Aorta (tissue), 5 donors: ENCODE measurements around the gene ADAMTS19. TPM values are rescaled to one million over a fixed set of nuclear protein-coding genes. Genes with fewer than 3 reads are reported as not detected.
A peak's percentile ranks its signal among the peaks of the same experiment; 100 is the strongest.

Experiments
- ATAC-seq: fragments of 200-7000 bp; cut with Tn5 transposase; one replicate; pipeline ENCODE4 v1.9.1; 2022; ENCODE audit warnings: moderate library complexity; ENCODE audit not compliant: low FRiP score
- DNase-seq, 2 donors: peaks; one replicate each; pipeline ENCODE4 v3.0.0-alpha.2; 2020
- H3K27ac ChIP-seq, 2 donors: one replicate each; pipeline ENCODE4 v1.5.1; 2013; ENCODE audit warnings: low read length in 2 of 2, mild to moderate bottlenecking in 2 of 2, moderate library complexity in 2 of 2, control low read depth in 1 of 2, inconsistent platforms in 1 of 2, low read depth in 1 of 2
- H3K27me3 ChIP-seq, 2 donors: one replicate each; pipeline ENCODE4 v1.6.1; 2013; ENCODE audit warnings: control low read depth in 1 of 2, low read length in 1 of 2, mild to moderate bottlenecking in 1 of 2, moderate library complexity in 1 of 2; ENCODE audit not compliant: insufficient read depth in 2 of 2, control insufficient read depth in 1 of 2
- H3K36me3 ChIP-seq, 2 donors: one replicate each; pipeline ENCODE4 v1.6.1; 2013; ENCODE audit warnings: control low read depth in 1 of 2, low read length in 1 of 2, mild to moderate bottlenecking in 1 of 2; ENCODE audit not compliant: insufficient read depth in 2 of 2, control insufficient read depth in 1 of 2
- H3K4me1 ChIP-seq, 2 donors: one replicate each; pipeline ENCODE4 v1.6.1; 2013; ENCODE audit warnings: low read length in 2 of 2, control low read depth in 1 of 2, mild to moderate bottlenecking in 1 of 2, moderate library complexity in 1 of 2; ENCODE audit not compliant: insufficient read depth in 2 of 2, control insufficient read depth in 1 of 2
- H3K4me3 ChIP-seq, 2 donors: one replicate each; pipeline ENCODE4 v1.5.1; 2013; ENCODE audit warnings: low read length in 2 of 2, control low read depth in 1 of 2, mild to moderate bottlenecking in 1 of 2
- H3K9me3 ChIP-seq: one replicate; pipeline ENCODE4 v1.6.1; 2013; ENCODE audit warnings: mild to moderate bottlenecking, low read length; ENCODE audit not compliant: control insufficient read depth
- WGBS, 2 donors: extraction: QIAGEN DNeasy Blood & Tissue Kit; methylation state at CpG; one replicate each; pipeline ENCODE4 v1.1.7; 2013; 5-methylcytosine and 5-hydroxymethylcytosine counted together
- intact Hi-C, 2 donors: fragments of 100-400 bp; cut with DNase I; formaldehyde crosslinking; loops; one replicate each; pipeline versions ENCODE4 v1.14.2 to v1.15.0; 2022
- polyA plus RNA-seq, 2 donors: library from polyadenylated mRNA; stranded (reverse); fragments of 200-250 nt; gene quantifications; one replicate each; pipeline ENCODE4 v1.2.3, GENCODE V29; 2013
- total RNA-seq, 2 donors: library from RNA; stranded (reverse); fragmentation: NEBNext Ultra II Directional; extraction: Animal tissue kit (Norgen Biotek cat#: 25700); gene quantifications; one replicate each; pipeline ENCODE4 v1.2.1, GENCODE V29; 2021
- donor health status: healthy with polysubstance abuse.
- donor health status: Bipolar disorder and iron deficiency.
- donor health status: DM: no; HTN: no; CAD: no.
- donor health status: DM: no; HTN: no; CAD: no.
- donor health status: DM: yes; HTN: yes; CAD: no.

Gene ADAMTS19
- total and polyA plus RNA-seq, 4 donors = 0.25 to 0.79 (median 0.36) TPM

- no peak for ATAC-seq
- H3K36me3 ChIP-seq = no peaks in the 10 kb centered on the region
- H3K4me3 ChIP-seq = no peak overlapping the region
- WGBS, 2 donors = 75 to 79% methylated on average over 6 of the region's 6 CpGs
- H3K27ac ChIP-seq = no peak overlapping the region
- no peaks in the 10 kb centered on the region for H3K4me1 ChIP-seq
- no peaks in the 10 kb centered on the region for H3K9me3 ChIP-seq
- H3K27me3 ChIP-seq = no peaks in the 10 kb centered on the region
- DNase-seq = no peak
- intact Hi-C loops = loop anchor here in 1 of 2 donors (5.0 kb wide), 3 partner anchors 101 to 1556 kb away; no protein-coding TSS in a partner anchor
These were observed 308.6 kb downstream of the ADAMTS19 start for GRCh38 chr5:129768735-129769134.

- DNase-seq = no peak
- H3K27ac ChIP-seq = no peak overlapping the region
- H3K27me3 ChIP-seq = no peaks in the 10 kb centered on the region
- 65 to 67% methylated on average over 5 of the region's 5 CpGs for WGBS, 2 donors
- no peak overlapping the region for H3K4me3 ChIP-seq
- ATAC-seq = no peak
- no peaks in the 10 kb centered on the region for H3K9me3 ChIP-seq
- H3K4me1 ChIP-seq = no peaks in the 10 kb centered on the region
- H3K36me3 ChIP-seq = no peaks in the 10 kb centered on the region
- intact Hi-C loops = loop anchor here (5.0 to 10.0 kb wide), 3 partner anchors 865 to 1337 kb away; no protein-coding TSS in a partner anchor
These were observed 310.1 kb downstream of the ADAMTS19 start for GRCh38 chr5:129770024-129770820.

- intact Hi-C loops = loop anchor here (5.0 to 10.0 kb wide), 3 partner anchors 866 to 1336 kb away; no protein-coding TSS in a partner anchor
- ATAC-seq (peak; percentile 62), DNase-seq (peak in 1 of 2 donors; percentile 50)
- Histone ChIP-seq H3K4me3 (no peak overlapping the region), H3K4me1 (no peaks in the 10 kb centered on the region), H3K36me3 (no peaks in the 10 kb centered on the region), H3K27me3 (no peaks in the 10 kb centered on the region), H3K27ac (no peak overlapping the region), H3K9me3 (no peaks in the 10 kb centered on the region)
- WGBS, 2 donors = 40 to 41% methylated on average over 9 of the region's 9 CpGs
These were observed 311.1 kb downstream of the ADAMTS19 start for GRCh38 chr5:129771058-129771838.

GRCh38 chr5:129773376-129773775 is 313.3 kb downstream of the ADAMTS19 start:
- no peaks in the 10 kb centered on the region for H3K36me3 ChIP-seq
- H3K27me3 ChIP-seq = no peaks in the 10 kb centered on the region
- DNase-seq (no peak), ATAC-seq (no peak)
- H3K4me3 ChIP-seq = no peak overlapping the region
- no peaks in the 10 kb centered on the region for H3K4me1 ChIP-seq
- no peaks in the 10 kb centered on the region for H3K9me3 ChIP-seq
- no peak overlapping the region for H3K27ac ChIP-seq
- WGBS, 2 donors = 72 to 77% methylated on average over 5 of the region's 5 CpGs
- intact Hi-C loops = loop anchor here (5.0 to 10.0 kb wide), 3 partner anchors 869 to 1334 kb away; no protein-coding TSS in a partner anchor

GRCh38 chr5:129781594-129781993 is 321.5 kb downstream of the ADAMTS19 start:
- intact Hi-C loops = no loop called here
- H3K27me3 ChIP-seq = no peaks in the 10 kb centered on the region
- peaks cover 1% of the 10 kb centered on the region for H3K9me3 ChIP-seq
- H3K36me3 ChIP-seq = no peaks in the 10 kb centered on the region
- no peak overlapping the region for H3K27ac ChIP-seq
- H3K4me1 ChIP-seq = no peaks in the 10 kb centered on the region
- no peak for DNase-seq
- H3K4me3 ChIP-seq = no peak overlapping the region
- no peak for ATAC-seq
- WGBS, 2 donors = 72 to 78% methylated on average over 2 of the region's 2 CpGs
